DMS153 treated with DMSO at 0.1 percent for 48 hours (cell line): ENCODE results near the gene USP4.
"Not testable (repeated sequence)": the region's sequence is repeated elsewhere in the genome, so short reads cannot be mapped to it uniquely, and the experiment has no call there.

Experiments
- DNase-seq: peaks from one replicate; lab custom pipeline; 2025; ENCODE audit not compliant: unreplicated experiment; lab: John Stamatoyannopoulos, UW

USP4 gene

GRCh38 chr3:49255718-49256511 is 83.9 kb downstream of the USP4 start:
- no peak for DNase-seq

- no peak for DNase-seq
These were observed 84.7 kb downstream of the USP4 start for GRCh38 chr3:49255112-49255511.

- DNase-seq: no peak
These were observed 86.3 kb downstream of the USP4 start for GRCh38 chr3:49253512-49253911.

GRCh38 chr3:49248840-49249227 is 91.0 kb downstream of the USP4 start:
- no peak for DNase-seq

- no peak for DNase-seq
These were observed 95.2 kb downstream of the USP4 start for GRCh38 chr3:49244581-49245205.

- DNase-seq: not testable (repeated sequence)
These were observed 99.8 kb downstream of the USP4 start for GRCh38 chr3:49240091-49240490.

GRCh38 chr3:49238274-49239127 is 101.4 kb downstream of the USP4 start:
- no peak for DNase-seq

GRCh38 chr3:49237344-49237743 is 102.5 kb downstream of the USP4 start:
- DNase-seq: no peak

- no peak for DNase-seq
These were observed 103.6 kb downstream of the USP4 start for GRCh38 chr3:49236226-49236625.

GRCh38 chr3:49228817-49229216 is 111.0 kb downstream of the USP4 start:
- DNase-seq: not testable (repeated sequence)
